PFSK-1 (cell line): Measurements from ENCODE around the gene ACAP1.

ENCODE experiments used
- FOXP2 ChIP-seq: optimal IDR thresholded peaks from 2 replicates; pipeline ENCODE3; 2011; ENCODE audit warnings: borderline replicate concordance, control low read depth, inconsistent platforms; ENCODE audit not compliant: insufficient read depth; ENCODE audit errors: extremely low read length, extremely low read depth
- POLR2AphosphoS5 ChIP-seq: IDR thresholded peaks from 2 replicates; pipeline ENCODE4 v1.6.1; 2012; ENCODE audit warnings: low read depth, mild to moderate bottlenecking, control low read depth, low read length, moderate library complexity
- REST ChIP-seq, 2 experiments: IDR thresholded peaks; 2 replicates each; pipeline versions ENCODE4 v1.6.1 to v1.8.0; 2011 to 2012; ENCODE audit warnings: low read depth in 2 of 2, low read length in 2 of 2, control low read depth in 1 of 2, inconsistent platforms in 1 of 2, mild to moderate bottlenecking in 1 of 2, moderate library complexity in 1 of 2; ENCODE audit not compliant: insufficient read depth in 1 of 2
- SIN3A ChIP-seq: IDR thresholded peaks from 2 replicates; pipeline ENCODE4 v1.6.1; 2012; ENCODE audit warnings: mild to moderate bottlenecking, low read length, moderate library complexity, borderline replicate concordance; ENCODE audit not compliant: insufficient read depth
- TAF1 ChIP-seq: IDR thresholded peaks from 2 replicates; pipeline ENCODE4 v1.6.1; 2012; ENCODE audit warnings: low read length, control low read depth, borderline replicate concordance; ENCODE audit not compliant: insufficient read depth

The ACAP1 gene

DNA sequence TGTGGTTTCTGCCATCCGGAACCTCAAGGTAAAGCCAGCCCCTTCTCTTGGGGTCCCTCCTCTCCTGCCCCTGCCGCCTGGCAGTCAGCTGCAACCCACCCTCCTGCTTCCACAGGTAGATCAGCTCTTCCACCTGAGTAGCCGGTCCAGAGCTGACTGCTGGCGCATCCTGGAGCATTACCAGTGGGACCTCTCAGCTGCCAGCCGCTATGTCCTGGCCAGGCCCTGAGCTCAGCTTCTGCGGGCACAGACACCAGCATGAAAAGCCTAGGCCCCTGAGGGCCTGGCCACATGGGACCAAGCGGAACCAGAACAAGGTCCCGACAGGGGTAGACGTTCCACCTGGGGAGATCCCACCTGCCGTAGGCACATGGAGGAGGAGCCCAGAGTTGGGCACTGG is 52.5 kb downstream of the ACAP1 start:
- TF ChIP-seq POLR2AphosphoS5 = no peak
- no peak for TF ChIP-seq SIN3A
- no peak for TF ChIP-seq FOXP2
- no peak for TF ChIP-seq REST (IDR thresholded peaks at IDR 0.05; ENCODE audit: insufficient read depth in 1 of 2, low read depth in 2 of 2, low read length in 2 of 2)
- no peak for TF ChIP-seq TAF1

GRCh38 chr17:7389924-7390910 is 53.9 kb downstream of the ACAP1 start:
- TF ChIP-seq SIN3A = no peak
- no peak for TF ChIP-seq TAF1

DNA sequence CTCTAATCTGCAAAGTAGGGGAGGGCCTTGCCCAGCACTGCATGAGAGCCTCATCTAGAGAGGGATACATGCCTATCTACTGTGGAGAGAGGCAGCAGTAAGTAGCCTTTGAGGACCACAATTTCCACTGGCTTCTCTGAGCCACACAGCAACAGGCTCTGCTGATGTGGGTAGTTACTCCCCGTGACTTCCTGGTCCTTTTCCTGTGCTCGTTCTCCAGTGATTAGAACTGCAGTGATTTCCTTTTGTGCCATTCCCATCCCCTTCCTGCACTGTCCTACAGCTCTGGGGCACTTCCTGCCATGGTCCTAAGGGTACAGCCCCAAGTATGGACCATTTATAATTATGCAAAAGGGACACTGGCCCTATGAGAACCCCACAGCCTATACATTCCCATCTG is 55.0 kb downstream of the ACAP1 start:
- TF ChIP-seq SIN3A = no peak
- no peak for TF ChIP-seq REST (IDR thresholded peaks at IDR 0.05; ENCODE audit: insufficient read depth in 1 of 2, low read depth in 2 of 2, low read length in 2 of 2)
- TF ChIP-seq FOXP2 = no peak
- TF ChIP-seq TAF1 = no peak
- TF ChIP-seq POLR2AphosphoS5 = no peak

DNA sequence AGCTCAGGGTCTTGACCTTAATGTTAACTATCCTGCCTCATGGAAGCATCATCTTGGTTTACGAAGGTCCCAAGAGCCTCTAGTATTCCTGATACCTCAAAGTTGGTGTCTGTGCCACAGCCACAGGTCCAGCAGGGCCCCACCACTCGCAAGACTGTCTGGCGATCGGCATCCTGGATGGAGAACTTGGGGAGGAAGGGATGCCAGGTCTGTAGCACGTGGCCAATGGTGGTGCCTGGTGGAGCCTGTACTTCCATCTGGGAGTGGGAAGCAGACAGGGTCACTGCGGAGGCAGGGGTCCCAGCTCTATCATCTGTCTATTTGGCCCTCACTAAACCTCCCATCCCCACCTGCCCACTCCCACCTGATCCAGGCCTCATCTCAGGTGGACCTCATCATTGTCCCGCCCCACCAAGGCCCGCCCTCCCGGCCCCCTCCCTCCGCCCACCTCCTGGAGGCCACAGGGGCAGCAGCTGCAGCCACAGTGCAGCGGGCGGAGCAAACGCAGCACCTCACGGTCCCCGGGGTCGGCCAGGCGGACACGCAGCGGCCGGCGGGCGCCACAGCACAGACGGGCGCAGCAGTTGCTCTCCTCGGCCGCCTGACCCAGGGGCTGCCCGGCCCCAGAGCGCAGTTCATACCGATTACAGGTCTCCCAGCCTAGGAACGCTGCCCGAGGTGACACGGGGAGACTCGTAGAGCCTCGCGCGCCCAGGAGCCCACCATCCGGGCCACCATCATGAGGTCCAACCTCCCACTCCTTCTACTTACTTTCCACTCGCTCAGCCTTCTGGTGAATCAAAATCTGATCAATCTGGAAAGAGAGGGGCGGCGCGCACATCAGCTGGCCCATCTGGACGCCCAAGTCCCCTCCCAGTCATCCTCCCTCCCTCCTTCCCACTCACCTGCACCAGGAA is 56.6 kb downstream of the ACAP1 start:
- TF ChIP-seq FOXP2 = no peak
- no peak for TF ChIP-seq TAF1
- no peak for TF ChIP-seq REST (IDR thresholded peaks at IDR 0.05; ENCODE audit: insufficient read depth in 1 of 2, low read depth in 2 of 2, low read length in 2 of 2)
- TF ChIP-seq POLR2AphosphoS5 = no peak
- TF ChIP-seq SIN3A = no peak

DNA sequence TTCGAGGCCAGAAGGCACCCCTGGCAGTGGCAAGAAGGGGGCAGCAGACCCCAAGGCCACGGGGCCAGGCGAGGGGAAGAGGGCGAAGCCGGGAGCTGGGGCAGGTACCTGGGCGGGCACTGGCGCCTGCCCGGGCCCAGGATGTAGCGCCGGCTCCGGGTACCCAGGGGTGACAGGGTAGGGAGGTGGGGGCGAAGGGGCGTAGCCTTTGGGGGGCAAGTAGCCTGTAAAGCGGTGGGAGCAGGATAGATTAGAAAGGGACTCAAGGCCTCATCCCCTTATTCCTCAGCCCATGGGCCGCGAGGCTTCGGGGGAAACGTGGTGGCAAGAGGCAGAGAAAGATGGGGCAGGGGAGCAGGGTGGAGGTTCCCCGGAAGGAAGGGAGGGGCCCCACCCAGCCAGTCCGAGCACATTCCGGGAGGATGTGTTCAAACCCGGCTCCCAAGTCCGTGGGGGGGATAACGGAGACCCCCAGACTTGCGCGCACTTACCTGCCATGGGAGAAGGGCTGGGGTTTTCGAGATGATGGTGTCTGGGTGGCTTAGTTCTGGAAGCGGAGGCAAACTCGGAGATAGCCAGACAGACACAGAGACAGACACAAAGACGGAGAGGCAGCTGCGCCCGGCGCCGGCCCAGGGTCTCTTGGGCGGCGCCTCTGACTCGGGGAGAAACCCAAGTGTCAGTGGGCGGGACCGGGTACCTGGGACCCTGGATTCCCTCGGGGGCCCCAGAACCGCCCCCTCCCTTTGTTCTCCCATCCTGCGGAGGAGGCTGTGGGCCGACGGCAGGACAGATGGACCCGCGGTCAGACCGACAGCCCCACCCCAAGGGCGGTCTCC is 57.5 kb downstream of the ACAP1 start:
- TF ChIP-seq TAF1 = no peak
- no peak for TF ChIP-seq FOXP2
- no peak for TF ChIP-seq REST (IDR thresholded peaks at IDR 0.05; ENCODE audit: insufficient read depth in 1 of 2, low read depth in 2 of 2, low read length in 2 of 2)
- no peak for TF ChIP-seq POLR2AphosphoS5
- no peak for TF ChIP-seq SIN3A
